Natural killer cell treated with Interleukin-12 subunit alpha and Interleukin-12 subunit beta and Interleukin-15 and Interleukin-18, amount 100 ng/mL, for 72 hours (primary cell): ENCODE measurements around the gene CYP4F2. TPM values are rescaled to one million over a fixed set of nuclear protein-coding genes. Genes with fewer than 3 reads are reported as not detected.
"Not testable (repeated sequence)": the region's sequence is repeated elsewhere in the genome, so short reads cannot be mapped to it uniquely, and the experiment has no call there.

ENCODE experiments used
- ATAC-seq, 2 donors: fragments of 150-1000 bp; cut with Tn5 transposase in 1 of 2; sonication (Bioruptor Pico), chemical (Tn5 transposase) in 1 of 2; 2 replicates each; pipeline ENCODE4 v1.10.0; 2021
- DNase-seq: peaks from one replicate; pipeline ENCODE4 v3.0.0; 2022; ENCODE audit warnings: low spot score
- H3K27ac Mint-ChIP-seq, 2 donors: 1 replicate in 1 of 2; 2 replicates in 1 of 2; pipeline ENCODE4 v1.8.0; 2022; ENCODE audit warnings: mixed read lengths in 2 of 2, mild to moderate bottlenecking in 1 of 2, moderate library complexity in 1 of 2
- H3K27me3 Mint-ChIP-seq, 2 donors: 1 replicate in 1 of 2; 2 replicates in 1 of 2; pipeline ENCODE4 v1.8.0; 2022; ENCODE audit warnings: mixed read lengths in 2 of 2
- H3K36me3 Mint-ChIP-seq: one replicate; pipeline ENCODE4 v1.8.0; 2022; ENCODE audit warnings: mixed read lengths
- H3K4me1 Mint-ChIP-seq, 2 donors: 1 replicate in 1 of 2; 2 replicates in 1 of 2; pipeline ENCODE4 v1.8.0; 2022; ENCODE audit warnings: low read depth in 2 of 2, mixed read lengths in 2 of 2, mild to moderate bottlenecking in 1 of 2
- H3K4me3 Mint-ChIP-seq: one replicate; pipeline ENCODE4 v1.8.0; 2022; ENCODE audit warnings: mixed read lengths
- H3K9me3 Mint-ChIP-seq: 2 replicates; pipeline ENCODE4 v1.8.0; 2022; ENCODE audit warnings: mixed read lengths
- total RNA-seq, 2 donors: library from RNA; stranded (reverse); gene quantifications; one replicate each; pipeline ENCODE4 v1.2.3, GENCODE V29; 2022

Gene CYP4F2
- total RNA-seq, 2 donors from 2014 or later, result not detected

DNA sequence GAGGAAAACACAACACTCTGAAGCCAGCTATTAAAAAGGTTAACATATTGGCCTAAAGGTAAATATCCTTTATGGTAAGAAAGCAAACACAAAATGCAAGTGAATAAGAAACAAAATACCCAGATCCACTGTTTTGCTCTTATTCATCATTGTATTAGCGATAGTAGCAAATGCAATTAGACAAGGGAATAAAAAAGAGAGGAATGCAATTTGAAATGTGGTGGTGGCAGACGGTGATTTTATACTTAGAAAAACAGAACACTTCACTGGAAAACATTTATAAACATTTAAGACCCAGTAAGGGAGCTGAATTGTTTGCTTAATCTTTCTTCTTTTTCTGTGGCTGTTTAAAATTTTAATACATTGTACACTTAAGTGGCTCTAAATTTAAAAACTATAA is 17.2 kb upstream of the CYP4F2 start:
- Mint-ChIP-seq H3K27me3 (peaks cover 46 to 72% of the 10 kb centered on the region in 2 donors), H3K27ac (no peak overlapping the region), H3K4me3 (no peak overlapping the region), H3K36me3 (peaks cover 7% of the 10 kb centered on the region), H3K4me1 (no peaks in the 10 kb centered on the region), H3K9me3 (no peaks in the 10 kb centered on the region)
- ATAC-seq, result no peak
- DNase-seq, result no peak

DNA sequence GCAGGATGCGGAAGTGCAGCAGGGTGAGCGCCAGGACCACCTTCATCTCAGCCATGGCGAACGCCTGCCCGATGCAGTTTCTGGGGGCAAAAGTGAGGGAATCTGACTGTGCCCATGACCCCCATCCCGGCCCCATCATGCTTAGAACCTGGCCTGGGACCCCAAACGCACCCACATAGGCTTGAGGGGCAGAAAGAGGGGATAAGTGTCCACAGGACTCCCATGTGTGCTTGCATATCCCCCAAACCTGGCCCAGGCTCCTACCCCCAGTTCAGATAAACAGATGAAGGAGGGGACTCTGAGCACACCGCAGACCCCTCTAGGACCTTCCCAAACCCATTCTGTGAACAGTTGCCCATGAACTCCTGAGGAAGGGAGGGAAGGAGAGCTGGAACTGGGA is 16.0 kb upstream of the CYP4F2 start:
- Mint-ChIP-seq H3K27me3 (peaks cover 39 to 62% of the 10 kb centered on the region in 2 donors), H3K4me1 (no peaks in the 10 kb centered on the region), H3K4me3 (no peak overlapping the region), H3K9me3 (no peaks in the 10 kb centered on the region), H3K27ac (no peak overlapping the region), H3K36me3 (peaks cover 7% of the 10 kb centered on the region)
- DNase-seq, result no peak
- ATAC-seq, result no peak

DNA sequence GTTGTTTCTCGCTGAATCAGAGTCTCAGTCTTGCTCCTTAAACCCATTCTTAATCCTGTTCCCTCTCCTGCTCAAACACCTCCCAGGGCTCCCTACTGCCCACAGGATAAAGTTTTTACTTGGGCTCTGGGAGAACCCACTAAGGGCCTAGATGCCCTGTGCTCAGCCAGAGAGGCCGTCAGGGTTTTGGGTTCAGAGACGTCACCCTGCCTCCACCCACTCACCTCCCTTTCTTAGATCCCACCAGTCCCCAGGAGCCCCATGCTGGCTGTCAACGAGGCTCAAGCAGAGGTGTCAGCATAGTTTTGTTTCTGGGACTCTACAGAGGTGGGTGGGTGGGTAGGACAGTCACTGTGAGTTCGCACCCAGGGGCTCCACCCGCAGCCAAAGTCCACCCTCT is 15.5 kb upstream of the CYP4F2 start:
- no peaks in the 10 kb centered on the region for H3K9me3 Mint-ChIP-seq
- peaks cover 36 to 57% of the 10 kb centered on the region in 2 donors for H3K27me3 Mint-ChIP-seq
- no peaks in the 10 kb centered on the region for H3K4me1 Mint-ChIP-seq

DNA sequence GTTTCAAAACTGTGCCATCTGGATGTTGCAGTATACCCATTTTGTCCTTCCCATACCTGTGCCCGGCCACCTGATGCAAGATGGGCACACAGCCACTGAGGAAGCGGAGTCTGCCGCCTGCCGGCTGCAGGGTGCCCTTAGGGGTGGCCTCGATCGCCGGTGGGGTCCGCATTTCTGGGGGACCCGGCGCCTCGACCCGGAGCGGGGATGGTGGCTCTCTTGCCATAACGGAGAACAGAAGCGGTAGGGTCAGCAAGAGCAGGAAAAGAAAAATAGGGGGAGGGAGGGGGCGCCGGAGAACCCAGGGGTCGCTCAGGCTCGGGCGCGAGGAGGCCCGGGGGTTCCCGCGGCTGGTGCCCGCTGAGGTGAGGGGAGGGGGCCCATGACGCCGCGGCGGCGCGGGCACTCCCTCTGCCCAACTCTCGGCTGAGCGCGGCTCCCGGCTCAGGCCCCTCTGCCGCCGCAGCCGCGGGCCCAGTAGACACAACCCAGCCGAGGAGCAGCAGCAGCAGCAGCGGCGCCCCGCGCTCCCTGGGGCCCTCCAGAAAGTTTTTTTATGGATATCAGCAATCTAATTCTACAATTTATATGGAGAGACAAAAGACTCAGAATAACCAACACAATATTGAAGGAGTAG is 13.8 kb upstream of the CYP4F2 start:
- Mint-ChIP-seq H3K4me1 (no peaks in the 10 kb centered on the region), H3K4me3 (no peak overlapping the region), H3K27me3 (peaks cover 34 to 52% of the 10 kb centered on the region in 2 donors), H3K36me3 (peaks cover 13% of the 10 kb centered on the region), H3K27ac (no peak overlapping the region), H3K9me3 (no peaks in the 10 kb centered on the region)
- DNase-seq (no peak), ATAC-seq (no peak)

More for the DNA sequence above, 15.5 kb upstream of the CYP4F2 start:
- peaks cover 7% of the 10 kb centered on the region for H3K36me3 Mint-ChIP-seq
- ATAC-seq (no peak), DNase-seq (no peak)
- no peak overlapping the region for H3K4me3 Mint-ChIP-seq
- no peak overlapping the region for H3K27ac Mint-ChIP-seq

DNA sequence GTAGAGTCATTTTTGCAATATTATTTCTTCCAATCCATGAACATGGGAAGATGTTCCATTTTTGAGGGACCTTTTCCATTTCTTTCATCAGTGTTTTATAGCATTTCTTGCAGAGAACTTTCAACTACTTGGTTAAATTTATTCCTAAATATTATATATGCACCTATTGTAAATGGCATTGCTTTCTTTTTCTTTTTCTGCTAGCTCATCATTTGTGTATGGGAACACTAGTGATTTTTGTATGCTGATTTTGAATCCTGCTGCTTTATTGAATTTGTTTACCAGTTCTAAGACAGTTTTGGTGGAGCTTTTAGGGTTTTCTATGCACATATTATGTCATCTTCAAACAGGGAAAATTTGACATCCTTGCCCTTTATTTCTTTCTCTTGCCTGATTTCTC is 7.2 kb upstream of the CYP4F2 start:
- H3K4me1 Mint-ChIP-seq, result no peaks in the 10 kb centered on the region

DNA sequence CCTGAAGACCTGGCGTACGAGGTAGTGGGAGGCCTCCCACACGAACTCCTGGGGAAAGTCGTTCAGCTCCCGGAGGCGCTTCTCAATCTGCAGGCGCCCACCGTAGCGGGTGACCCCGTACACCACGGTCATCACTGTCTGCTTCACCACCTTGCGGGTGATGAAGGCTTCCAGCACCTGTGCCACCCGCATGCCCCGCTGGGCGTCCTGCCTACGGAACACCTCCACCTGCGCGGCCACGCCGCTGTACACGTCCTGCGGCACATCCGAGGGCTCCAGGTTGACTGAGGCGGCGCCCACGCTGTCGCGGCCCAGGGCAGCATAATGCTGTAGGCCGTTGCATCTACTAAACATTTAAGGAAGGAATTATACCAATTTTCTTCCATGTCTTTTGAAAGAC is 5.0 kb upstream of the CYP4F2 start:
- peak in 1 of 2 donors; percentile 43 for ATAC-seq
- H3K36me3 Mint-ChIP-seq, DNase-seq, H3K4me3 Mint-ChIP-seq, H3K4me1 Mint-ChIP-seq, H3K9me3 Mint-ChIP-seq, H3K27ac Mint-ChIP-seq: not testable (repeated sequence)
- peaks cover 36% of the 10 kb centered on the region in 2 donors for H3K27me3 Mint-ChIP-seq

More for the DNA sequence above, 7.2 kb upstream of the CYP4F2 start:
- H3K27ac Mint-ChIP-seq, result no peak overlapping the region
- ATAC-seq, result no peak
- no peak for DNase-seq
- no peak overlapping the region for H3K4me3 Mint-ChIP-seq
- H3K36me3 Mint-ChIP-seq, result peaks cover 6% of the 10 kb centered on the region
- no peaks in the 10 kb centered on the region for H3K9me3 Mint-ChIP-seq
- H3K27me3 Mint-ChIP-seq, result peaks cover 29 to 31% of the 10 kb centered on the region in 2 donors

DNA sequence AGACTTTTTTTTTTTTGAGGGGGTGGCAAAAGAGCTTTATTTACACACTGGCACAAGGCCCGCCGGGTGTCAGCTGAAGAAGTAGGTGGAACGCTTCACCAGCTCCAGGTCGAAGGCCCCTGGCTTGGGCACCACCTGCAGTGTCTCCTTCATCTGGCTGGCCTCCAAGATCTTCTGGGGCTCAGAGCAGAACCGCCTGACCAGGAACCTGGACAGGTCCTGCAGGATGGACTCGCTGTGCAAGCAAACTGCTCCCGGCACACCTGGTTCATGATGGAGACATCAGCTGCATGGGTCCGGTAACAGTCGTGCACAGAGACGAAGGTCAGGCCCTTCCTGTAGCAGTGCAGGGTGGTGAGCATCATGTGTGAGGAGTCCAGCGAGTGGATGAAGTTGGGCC is 4.4 kb upstream of the CYP4F2 start:
- no peak for DNase-seq
- H3K4me1 Mint-ChIP-seq, result no peaks in the 10 kb centered on the region
- peaks cover 2% of the 10 kb centered on the region for H3K36me3 Mint-ChIP-seq
- H3K4me3 Mint-ChIP-seq, result no peak overlapping the region
- ATAC-seq, result no peak
- H3K9me3 Mint-ChIP-seq, result no peaks in the 10 kb centered on the region
- no peak overlapping the region for H3K27ac Mint-ChIP-seq
- peaks cover 32 to 34% of the 10 kb centered on the region in 2 donors for H3K27me3 Mint-ChIP-seq

DNA sequence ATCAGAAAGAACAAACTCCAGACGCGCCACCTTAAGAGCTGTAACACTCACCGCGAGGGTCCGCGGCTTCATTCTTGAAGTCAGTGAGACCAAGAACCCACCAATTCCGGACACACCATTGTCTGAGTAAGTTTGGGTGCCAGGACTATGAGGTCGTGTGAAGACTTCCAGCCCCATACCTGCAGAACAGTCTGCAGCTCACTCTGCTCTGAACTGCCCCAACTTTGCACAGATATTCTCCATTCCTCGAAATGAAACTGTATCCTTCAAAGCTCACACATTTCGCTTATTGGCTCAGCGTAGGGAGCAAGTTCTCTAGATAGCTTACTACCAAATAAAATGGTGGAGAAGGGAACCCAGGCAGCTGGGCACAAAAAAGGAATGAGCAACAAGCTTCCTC is 2.6 kb upstream of the CYP4F2 start:
- Mint-ChIP-seq H3K27me3 (peaks cover 16 to 32% of the 10 kb centered on the region in 2 donors), H3K4me1 (no peaks in the 10 kb centered on the region), H3K27ac (no peak overlapping the region), H3K4me3 (peak overlapping the region; percentile 77), H3K9me3 (no peaks in the 10 kb centered on the region), H3K36me3 (no peaks in the 10 kb centered on the region)
- DNase-seq (no peak), ATAC-seq (peak in 1 of 2 donors; percentile 29)

DNA sequence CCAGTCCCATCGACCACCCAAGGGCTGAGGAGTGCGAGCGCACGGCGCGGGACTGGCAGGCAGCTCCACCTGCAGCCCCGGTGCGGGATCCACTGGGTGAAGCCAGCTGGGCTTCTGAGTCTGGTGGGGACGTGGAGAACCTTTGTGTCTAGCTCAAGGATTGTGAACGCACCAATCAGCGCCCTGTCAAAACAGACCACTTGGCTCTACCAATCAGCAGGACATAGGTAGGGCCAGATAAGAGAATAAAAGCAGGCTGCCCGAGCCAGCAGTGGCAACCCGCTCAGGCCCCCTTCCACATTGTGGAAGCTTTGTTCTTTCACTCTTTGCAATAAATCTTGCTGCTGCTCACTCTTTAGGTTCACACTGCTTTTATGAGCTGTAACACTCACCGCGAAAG is 2.2 kb upstream of the CYP4F2 start:
- not testable (repeated sequence) for H3K36me3 Mint-ChIP-seq, ATAC-seq, H3K27ac Mint-ChIP-seq, H3K4me1 Mint-ChIP-seq, DNase-seq, H3K9me3 Mint-ChIP-seq
- Mint-ChIP-seq H3K4me3 (peak overlapping the region; percentile 77), H3K27me3 (peaks cover 12 to 29% of the 10 kb centered on the region in 2 donors)

DNA sequence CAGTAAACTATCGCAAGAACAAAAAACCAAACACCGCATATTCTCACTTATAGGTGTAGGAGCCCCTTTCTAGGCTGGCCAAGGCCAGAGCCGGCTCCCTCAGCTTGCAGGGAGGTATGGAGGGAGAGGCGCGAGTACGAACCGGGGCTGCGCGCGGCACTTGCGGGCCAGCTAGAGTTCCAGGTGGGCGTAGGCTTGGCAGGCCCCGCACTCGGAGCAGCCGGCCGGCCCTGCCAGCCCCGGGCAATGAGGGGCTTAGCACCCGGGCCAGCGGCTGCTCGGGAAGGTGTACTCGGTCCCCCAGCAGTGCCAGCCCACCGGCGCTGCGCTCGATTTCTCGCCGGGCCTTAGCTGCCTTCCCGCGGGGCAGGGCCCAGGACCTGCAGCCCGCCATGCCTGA is 1.7 kb upstream of the CYP4F2 start:
- H3K9me3 Mint-ChIP-seq, result not testable (repeated sequence)

DNA sequence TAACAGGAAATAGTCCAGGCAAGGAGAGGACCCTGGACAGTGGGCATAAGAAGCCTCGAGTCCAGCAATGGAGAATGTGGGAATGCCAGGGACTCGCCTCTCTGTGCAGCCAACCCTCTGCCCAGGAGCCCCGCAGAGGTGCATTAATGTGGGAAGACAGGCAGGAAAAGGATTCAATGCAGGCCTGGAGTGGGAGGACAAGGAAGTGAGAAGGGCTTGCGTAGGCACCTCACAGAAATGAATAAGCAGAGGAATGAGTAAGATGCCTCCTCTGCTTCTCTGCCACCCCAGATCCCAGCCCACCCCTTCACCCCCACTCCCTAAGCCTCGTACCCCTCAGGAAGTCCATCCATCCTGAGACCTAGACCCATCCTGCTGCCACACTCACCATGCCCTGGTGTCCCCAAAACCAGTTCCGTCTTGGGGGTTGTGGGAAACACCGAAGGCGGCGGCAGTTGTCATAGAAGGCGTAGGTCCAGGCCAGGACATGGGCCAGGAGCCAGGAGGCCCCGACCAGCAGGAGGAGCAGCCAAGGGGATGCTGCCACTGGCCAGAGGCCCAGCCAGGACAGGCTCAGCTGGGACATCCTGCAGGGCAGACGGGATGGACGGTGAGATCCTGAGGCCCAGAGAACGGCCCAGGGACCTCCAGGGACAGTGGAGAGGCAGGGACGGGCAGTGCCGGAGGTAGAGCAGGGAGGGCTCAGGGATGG is 692 bp downstream of the CYP4F2 start:
- no peak for ATAC-seq
- no peaks in the 10 kb centered on the region for H3K36me3 Mint-ChIP-seq
- H3K4me1 Mint-ChIP-seq, result no peaks in the 10 kb centered on the region
- no peaks in the 10 kb centered on the region for H3K9me3 Mint-ChIP-seq
- no peak for DNase-seq
- peaks cover 7 to 24% of the 10 kb centered on the region in 2 donors for H3K27me3 Mint-ChIP-seq
- no peak overlapping the region for H3K27ac Mint-ChIP-seq
- no peak overlapping the region for H3K4me3 Mint-ChIP-seq

More for the DNA sequence above, 1.7 kb upstream of the CYP4F2 start:
- peaks cover 7 to 25% of the 10 kb centered on the region in 2 donors for H3K27me3 Mint-ChIP-seq
- not testable (repeated sequence) for H3K27ac Mint-ChIP-seq, H3K4me3 Mint-ChIP-seq, DNase-seq, H3K36me3 Mint-ChIP-seq, ATAC-seq, H3K4me1 Mint-ChIP-seq

DNA sequence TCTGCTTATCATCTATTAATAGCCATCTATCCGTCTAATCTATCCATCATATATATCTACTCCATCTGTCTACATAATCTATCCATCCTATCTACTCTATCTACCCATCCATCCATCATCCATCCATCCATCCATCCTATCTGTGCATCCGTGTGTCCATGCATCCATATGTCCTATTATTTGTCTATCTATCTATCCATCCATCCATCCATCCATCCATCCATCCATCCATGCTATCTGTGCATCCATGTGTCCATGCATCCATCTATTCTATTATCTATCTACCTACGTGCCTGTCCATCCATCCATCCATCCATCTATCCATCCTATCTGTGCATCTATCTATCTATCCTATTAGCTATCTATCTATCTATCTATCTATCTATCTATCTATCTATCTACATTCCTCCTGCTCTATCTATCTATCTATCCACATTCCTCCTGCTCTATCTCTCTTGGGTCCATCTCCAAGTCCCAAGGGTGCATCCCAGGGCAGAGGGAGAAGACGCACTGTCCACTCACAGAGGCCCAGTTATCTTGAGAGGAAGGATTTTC is 1.9 kb downstream of the CYP4F2 start:
- H3K9me3 Mint-ChIP-seq, result no peaks in the 10 kb centered on the region
- ATAC-seq, result no peak
- H3K27ac Mint-ChIP-seq, result no peak overlapping the region
- H3K4me1 Mint-ChIP-seq, result no peaks in the 10 kb centered on the region
- no peak overlapping the region for H3K4me3 Mint-ChIP-seq
- H3K36me3 Mint-ChIP-seq, result no peaks in the 10 kb centered on the region
- DNase-seq, result no peak
- H3K27me3 Mint-ChIP-seq, result peaks cover 7 to 17% of the 10 kb centered on the region in 2 donors

DNA sequence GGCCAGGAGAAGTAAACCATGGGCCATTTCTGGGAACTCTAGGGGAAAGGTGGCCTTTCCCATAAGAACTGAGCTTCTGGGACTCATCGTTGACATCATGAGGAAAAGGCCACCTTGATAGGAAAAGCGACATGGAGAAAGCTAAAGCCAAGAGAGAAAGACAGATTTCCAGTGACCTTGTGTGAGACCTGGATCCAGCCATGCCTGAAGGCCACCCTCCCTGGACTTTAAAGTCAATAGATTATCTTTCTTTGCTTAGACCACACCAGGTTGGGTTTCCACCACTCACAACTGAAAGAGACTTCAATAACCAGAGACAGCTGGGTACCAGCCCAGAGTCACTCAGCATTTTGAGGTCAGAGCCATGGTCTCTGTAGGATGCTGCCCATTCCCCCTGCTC is 3.5 kb downstream of the CYP4F2 start:
- Mint-ChIP-seq H3K9me3 (no peaks in the 10 kb centered on the region), H3K4me3 (no peak overlapping the region), H3K4me1 (no peaks in the 10 kb centered on the region), H3K27me3 (peaks cover 7 to 13% of the 10 kb centered on the region in 2 donors), H3K36me3 (no peaks in the 10 kb centered on the region), H3K27ac (no peak overlapping the region)
- no peak for ATAC-seq
- no peak for DNase-seq

DNA sequence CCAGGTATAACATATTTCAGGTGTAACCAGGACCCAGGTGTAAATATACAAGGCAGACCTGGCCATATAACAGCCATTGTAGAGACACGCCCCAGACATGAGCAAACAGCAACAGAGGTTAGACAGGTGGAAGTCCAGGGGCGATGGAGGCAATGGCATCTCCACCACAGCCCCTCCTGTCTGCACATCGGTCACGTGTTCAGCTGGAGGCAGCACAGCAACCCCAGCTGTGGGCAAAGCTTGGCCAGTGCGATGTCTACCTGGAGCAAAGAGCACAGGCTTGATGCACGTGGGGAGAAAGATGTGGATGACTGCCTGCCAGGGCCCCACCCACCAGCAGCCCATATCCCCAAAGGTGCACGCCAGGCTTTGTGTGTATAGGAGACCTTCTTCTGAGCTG is 4.4 kb downstream of the CYP4F2 start:
- ATAC-seq, result no peak
- DNase-seq, result no peak
- H3K9me3 Mint-ChIP-seq, result no peaks in the 10 kb centered on the region
- no peaks in the 10 kb centered on the region for H3K36me3 Mint-ChIP-seq
- no peaks in the 10 kb centered on the region for H3K4me1 Mint-ChIP-seq
- no peak overlapping the region for H3K27ac Mint-ChIP-seq
- H3K27me3 Mint-ChIP-seq, result peaks cover 6 to 13% of the 10 kb centered on the region in 2 donors
- no peak overlapping the region for H3K4me3 Mint-ChIP-seq
